ENCODE results near the gene SUMO4.

- TF ChIP-seq ZNF677 (tag by site-specific recombination; IDR thresholded peaks at IDR 0.05): no peak
- TF ChIP-seq, protein P1, sequence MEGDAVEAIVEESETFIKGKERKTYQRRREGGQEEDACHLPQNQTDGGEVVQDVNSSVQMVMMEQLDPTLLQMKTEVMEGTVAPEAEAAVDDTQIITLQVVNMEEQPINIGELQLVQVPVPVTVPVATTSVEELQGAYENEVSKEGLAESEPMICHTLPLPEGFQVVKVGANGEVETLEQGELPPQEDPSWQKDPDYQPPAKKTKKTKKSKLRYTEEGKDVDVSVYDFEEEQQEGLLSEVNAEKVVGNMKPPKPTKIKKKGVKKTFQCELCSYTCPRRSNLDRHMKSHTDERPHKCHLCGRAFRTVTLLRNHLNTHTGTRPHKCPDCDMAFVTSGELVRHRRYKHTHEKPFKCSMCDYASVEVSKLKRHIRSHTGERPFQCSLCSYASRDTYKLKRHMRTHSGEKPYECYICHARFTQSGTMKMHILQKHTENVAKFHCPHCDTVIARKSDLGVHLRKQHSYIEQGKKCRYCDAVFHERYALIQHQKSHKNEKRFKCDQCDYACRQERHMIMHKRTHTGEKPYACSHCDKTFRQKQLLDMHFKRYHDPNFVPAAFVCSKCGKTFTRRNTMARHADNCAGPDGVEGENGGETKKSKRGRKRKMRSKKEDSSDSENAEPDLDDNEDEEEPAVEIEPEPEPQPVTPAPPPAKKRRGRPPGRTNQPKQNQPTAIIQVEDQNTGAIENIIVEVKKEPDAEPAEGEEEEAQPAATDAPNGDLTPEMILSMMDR (tag by site-specific recombination; IDR thresholded peaks at IDR 0.05): no peak
- TF ChIP-seq REST (tag by site-specific recombination; IDR thresholded peaks at IDR 0.05): no peak
- TF ChIP-seq MYNN (tag by site-specific recombination; IDR thresholded peaks at IDR 0.05; ENCODE audit: borderline replicate concordance): no peak
- no peak for TF ChIP-seq ZNF394 (tag by site-specific recombination; IDR thresholded peaks at IDR 0.05; ENCODE audit: borderline replicate concordance)
- no peak for TF ChIP-seq EGR2 (tag by site-specific recombination; IDR thresholded peaks at IDR 0.05; ENCODE audit: low read depth)
- TF ChIP-seq, protein P2, sequence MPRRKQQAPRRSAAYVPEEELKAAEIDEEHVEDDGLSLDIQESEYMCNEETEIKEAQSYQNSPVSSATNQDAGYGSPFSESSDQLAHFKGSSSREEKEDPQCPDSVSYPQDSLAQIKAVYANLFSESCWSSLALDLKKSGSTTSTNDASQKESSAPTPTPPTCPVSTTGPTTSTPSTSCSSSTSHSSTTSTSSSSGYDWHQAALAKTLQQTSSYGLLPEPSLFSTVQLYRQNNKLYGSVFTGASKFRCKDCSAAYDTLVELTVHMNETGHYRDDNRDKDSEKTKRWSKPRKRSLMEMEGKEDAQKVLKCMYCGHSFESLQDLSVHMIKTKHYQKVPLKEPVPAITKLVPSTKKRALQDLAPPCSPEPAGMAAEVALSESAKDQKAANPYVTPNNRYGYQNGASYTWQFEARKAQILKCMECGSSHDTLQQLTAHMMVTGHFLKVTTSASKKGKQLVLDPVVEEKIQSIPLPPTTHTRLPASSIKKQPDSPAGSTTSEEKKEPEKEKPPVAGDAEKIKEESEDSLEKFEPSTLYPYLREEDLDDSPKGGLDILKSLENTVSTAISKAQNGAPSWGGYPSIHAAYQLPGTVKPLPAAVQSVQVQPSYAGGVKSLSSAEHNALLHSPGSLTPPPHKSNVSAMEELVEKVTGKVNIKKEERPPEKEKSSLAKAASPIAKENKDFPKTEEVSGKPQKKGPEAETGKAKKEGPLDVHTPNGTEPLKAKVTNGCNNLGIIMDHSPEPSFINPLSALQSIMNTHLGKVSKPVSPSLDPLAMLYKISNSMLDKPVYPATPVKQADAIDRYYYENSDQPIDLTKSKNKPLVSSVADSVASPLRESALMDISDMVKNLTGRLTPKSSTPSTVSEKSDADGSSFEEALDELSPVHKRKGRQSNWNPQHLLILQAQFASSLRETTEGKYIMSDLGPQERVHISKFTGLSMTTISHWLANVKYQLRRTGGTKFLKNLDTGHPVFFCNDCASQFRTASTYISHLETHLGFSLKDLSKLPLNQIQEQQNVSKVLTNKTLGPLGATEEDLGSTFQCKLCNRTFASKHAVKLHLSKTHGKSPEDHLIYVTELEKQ (tag by site-specific recombination; IDR thresholded peaks at IDR 0.05; ENCODE audit: borderline replicate concordance): no peak
Observed at GRCh38 chr6:149445573-149445972, 45.5 kb downstream of the SUMO4 start.
